ENCODE measurements around the gene ARHGEF6. TPM values are rescaled to one million over a fixed set of nuclear protein-coding genes. Genes with fewer than 3 reads are reported as not detected.

ARHGEF6 gene
- total RNA-seq, 1 donor from 2014 or later = 8.6 TPM

DNA sequence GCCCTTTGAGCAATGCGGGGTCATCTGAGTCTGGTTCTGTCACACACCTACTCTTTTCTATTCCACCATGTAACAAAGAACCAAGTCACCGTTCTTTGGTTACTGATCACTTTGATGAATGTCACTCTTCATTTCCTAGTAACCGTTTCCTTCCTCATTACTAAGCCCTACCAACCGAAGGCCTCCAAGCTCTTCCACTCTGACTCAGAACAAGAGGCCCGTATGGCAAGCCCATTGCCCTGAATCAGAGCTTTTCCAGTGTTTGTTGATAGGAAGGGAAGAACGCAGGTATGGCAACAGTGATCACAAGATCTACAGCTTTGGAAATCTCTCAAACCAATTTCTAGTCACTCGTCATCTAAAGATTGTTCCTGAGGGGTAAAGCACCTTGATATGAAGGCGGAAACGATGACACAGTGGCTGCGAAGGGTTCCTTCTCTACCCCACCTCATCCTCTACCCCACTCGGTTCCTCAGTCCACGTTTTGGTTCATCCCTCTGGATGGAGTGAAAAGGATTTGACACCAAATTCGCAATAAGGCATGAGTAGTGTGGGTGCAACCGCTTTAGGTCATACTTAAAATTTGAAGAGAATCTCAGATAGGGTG lies 160.7 kb downstream of the ARHGEF6 start:
- DNase-seq (ENCODE audit: low spot score in 2 of 2) = no peak

DNA sequence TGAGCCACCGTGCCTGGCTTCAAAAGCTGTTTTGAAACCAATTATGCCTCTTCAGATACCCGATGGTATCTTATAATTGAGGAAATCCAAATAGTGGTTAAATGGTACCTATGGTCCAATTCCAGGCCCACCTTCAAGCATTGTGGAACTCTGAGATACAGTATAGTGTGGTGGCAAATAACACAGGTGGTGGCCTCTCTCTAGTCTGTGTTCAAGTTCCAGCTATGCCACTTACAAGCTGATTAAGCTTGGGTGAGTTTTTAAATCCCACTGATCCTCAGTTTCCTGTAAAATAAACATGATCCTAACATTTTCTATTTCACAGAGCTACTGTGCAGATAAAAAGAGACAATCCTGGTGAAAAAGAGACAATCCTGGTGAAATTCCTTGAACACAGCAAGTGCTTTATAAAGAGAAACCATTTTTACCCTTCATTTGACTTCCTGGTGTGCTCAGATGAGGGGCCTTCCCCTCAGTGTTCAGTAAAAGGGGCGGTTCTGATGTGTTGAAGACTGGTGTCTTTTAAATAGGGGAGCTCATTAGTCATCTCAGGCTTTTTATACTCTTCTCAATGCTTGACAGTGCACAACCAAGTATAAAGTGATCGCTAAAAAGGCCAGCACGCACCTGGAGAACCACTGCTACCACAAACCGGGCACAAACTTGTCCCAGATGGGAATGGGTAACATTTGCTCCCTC lies 163.6 kb downstream of the ARHGEF6 start:
- FAIRE-seq = no peak
- no peak for DNase-seq (ENCODE audit: low spot score in 2 of 2)

More for the DNA sequence above, 160.7 kb downstream of the ARHGEF6 start:
- no peak for FAIRE-seq

Small RNAs within 50 kb of the gene (small RNA-seq; reads per million reads assigned to genes)
- gene RF00019 (not detected), gene RNU6-972P (not detected)

Other genes with a start within 250 kb of the ARHGEF6 start
- not detected for gene VGLL1, start 248.7 kb downstream of the ARHGEF6 start, total RNA-seq
- gene CD40LG, start 132.8 kb downstream of the ARHGEF6 start, total RNA-seq = not detected
- gene RBMX, start 99.8 kb upstream of the ARHGEF6 start, total RNA-seq = 323 TPM